Stimulated activated CD8-positive, alpha-beta memory T cell treated with anti-CD3 and anti-CD28 coated beads, Interleukin-12 subunit alpha, Interleukin-12 subunit beta, amount 100 ng/mL, for 24 hours (primary cell): ENCODE measurements around the gene SV2C.
"Not testable (repeated sequence)": the region's sequence is repeated elsewhere in the genome, so short reads cannot be mapped to it uniquely, and the experiment has no call there.

Experiments used
- DNase-seq: peaks from one replicate; pipeline ENCODE4 v3.0.0-alpha.2; 2020; ENCODE audit errors: extremely low read depth

The SV2C gene

DNA sequence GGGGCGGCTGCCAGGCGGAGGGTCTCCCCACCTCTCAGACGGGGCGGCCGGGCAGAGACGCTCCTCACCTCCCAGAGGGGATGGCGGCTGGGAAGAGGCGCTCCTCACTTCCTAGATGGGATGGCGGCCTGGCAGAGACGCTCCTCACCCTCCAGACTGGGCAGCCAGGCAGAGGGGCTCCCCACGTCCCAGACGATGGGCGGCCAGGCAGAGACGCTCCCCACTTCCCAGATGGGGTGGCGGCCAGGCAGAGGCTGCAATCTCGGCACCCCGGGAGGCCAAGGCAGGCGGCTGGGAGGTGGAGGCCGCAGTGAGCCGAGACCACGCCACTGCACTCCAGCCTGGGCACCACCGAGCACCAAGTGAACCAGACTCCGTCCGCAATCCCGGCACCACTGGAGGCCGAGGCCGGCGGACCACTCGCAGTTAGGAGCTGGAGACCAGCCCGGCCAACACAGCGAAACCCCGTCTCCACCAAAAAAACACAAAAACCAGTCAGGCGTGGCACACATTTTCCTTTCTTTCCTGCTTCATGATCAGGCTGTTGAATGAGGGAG lies 253.1 kb downstream of the SV2C start:
- DNase-seq, result not testable (repeated sequence)

DNA sequence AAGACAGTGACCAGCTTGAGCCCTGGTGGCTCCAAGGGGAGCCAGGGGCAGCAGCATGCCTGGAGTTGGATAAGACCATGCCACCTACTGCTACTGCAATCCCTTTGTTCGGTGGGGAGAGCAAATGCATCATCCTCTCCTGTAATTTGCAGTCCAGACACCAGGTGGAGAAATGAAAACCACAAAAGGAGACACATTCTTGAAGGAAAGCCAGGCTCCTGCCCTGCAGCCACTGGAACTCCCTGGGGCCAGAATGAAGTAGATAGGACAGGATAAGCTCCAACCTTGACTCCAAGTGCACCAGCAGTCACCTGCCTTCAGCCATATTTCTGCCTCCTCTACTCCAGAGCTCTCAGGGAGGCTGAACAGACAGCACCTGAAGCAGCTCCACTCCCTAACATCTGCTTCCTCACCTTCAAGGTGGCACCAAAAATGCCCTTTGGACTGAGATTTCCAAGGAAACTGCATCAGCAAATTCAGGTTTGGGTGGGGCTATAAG lies 254.8 kb downstream of the SV2C start:
- no peak for DNase-seq

DNA sequence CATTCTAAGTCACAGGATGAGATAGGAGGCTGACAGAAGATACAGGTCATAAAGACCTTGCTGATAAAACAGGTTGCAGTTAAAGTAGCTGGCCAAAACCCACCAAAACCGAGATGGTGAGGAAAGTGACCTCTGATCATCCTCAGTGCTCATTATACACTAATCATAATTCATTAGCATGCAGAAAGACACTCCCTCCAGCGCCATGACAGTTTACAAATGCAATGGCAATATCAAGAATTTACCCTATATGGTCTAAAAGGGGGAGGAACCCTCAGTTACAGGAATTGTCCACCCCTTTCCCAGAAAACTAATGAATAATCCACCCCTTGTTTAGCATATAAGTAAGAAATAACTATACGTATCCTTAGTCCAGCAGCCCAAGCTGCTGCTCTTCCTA lies 256.7 kb downstream of the SV2C start:
- no peak for DNase-seq

DNA sequence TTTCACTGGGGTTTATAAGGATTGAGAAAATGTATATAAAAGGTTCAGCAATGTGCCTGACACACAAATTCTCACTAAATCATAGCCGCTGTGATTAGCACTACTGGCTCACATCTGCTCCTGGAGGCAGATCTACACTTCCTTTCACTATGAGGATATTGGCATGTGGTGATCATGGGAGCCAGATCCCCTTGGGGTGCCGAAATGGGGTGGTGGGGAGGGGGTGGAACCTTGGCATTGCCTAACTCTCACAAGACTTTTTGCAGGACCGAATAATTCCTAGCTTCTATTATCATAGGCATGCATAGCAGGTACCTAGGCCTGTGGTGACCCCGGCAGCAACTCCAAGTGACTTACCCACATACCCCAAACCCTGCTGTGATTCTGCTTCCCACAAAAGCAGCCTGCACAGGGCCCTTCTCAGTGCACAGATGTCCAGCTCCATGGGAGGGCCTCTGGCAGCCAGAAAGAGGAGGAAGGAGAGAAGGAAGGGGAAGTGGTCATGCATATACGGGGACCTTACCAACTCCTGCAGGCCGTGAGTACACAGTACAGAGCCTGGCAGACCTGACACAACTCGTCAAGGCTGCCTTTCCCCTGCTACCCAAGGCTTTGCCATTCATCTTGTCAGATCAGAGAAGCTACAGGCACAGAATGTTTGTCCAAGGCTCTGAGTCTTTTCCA lies 258.6 kb downstream of the SV2C start:
- DNase-seq, result no peak

GRCh38 chr5:76342474-76342873 lies 259.3 kb downstream of the SV2C start:
- no peak for DNase-seq

GRCh38 chr5:76345582-76345981 lies 262.4 kb downstream of the SV2C start:
- no peak for DNase-seq

DNA sequence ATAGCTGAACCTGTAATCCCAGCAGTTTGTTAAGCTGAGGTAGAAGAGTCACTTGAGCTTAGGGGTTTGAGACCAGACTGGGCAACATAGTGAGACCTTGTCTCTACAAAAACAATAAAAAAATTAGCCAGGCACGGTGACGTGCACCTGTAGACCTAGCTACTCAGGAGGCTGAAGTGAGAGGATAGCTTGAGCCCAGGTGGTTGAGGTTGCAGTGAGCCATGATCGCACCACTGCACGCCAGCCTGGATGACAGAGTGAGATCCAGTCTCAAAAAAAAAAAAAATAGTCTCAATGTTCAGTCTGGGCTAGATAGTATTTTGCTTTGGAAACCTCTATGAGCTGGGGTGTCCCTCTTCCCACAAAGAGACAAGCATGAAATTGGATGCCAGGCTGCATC lies 268.0 kb downstream of the SV2C start:
- DNase-seq, result no peak

DNA sequence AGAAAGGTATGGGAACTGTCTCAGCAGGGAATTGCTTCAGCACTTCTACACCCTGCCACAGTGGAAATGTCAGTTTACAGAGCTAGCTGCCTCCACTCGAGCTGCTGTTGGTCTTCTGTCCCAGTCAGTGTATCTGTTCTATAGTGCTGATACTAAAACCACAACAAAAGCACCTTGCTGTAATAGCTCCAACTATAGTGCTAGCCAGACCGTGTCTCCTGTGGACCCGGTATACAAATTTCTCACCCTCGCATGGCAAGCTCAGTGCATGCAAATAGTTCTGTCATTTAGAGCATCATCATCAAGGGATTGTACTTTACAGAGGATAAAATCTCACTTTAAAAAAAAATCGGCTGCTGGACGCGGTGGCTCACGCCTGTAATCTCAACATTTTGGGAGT lies 268.4 kb downstream of the SV2C start:
- DNase-seq, result no peak

GRCh38 chr5:76356887-76357286 lies 273.7 kb downstream of the SV2C start:
- no peak for DNase-seq

- no peak for DNase-seq
These were observed 280.4 kb downstream of the SV2C start for GRCh38 chr5:76363352-76364225.

DNA sequence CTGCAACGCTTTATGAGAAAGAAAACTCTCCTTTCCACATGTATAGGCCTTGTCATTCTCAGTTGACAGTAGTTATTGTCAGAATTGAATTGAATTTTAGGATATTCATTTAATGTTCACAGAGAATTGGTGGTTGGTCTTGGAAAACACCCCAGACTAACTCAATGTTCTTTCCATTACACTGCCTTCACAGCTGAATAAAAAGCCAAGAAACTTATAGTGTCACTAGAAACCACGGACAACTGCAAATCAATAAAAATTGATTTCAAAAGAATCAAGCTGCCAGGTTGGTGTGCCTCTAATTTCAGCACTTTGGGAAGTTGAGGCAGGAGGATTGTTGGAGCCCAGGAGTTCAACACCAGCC lies 281.0 kb downstream of the SV2C start:
- no peak for DNase-seq

DNA sequence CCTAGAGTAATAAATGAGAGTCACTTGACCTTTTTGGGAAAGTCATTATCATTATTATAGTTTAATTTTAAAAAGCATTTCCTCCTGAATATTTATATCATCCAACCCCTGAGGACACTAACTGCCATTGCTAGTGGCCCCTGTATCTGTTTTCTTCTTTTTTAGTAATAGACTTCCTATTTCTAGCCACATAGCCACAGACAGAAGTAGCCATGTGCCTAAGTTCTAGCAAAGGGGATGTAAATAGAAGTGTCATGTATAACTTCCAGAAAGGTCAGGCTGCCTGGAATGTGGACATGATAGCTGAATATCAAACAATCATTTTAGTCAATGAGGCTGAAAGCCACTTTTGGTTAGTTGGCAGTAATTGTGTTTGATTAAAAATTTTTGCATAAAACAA lies 282.4 kb downstream of the SV2C start:
- no peak for DNase-seq

- no peak for DNase-seq
These were observed 283.4 kb downstream of the SV2C start for GRCh38 chr5:76366596-76366995.

GRCh38 chr5:76367623-76368371 lies 284.6 kb downstream of the SV2C start:
- DNase-seq, result no peak

- no peak for DNase-seq
These were observed 285.8 kb downstream of the SV2C start for GRCh38 chr5:76368941-76369340.

GRCh38 chr5:76369668-76370067 lies 286.5 kb downstream of the SV2C start:
- DNase-seq, result not testable (repeated sequence)

GRCh38 chr5:76371960-76372322 lies 288.8 kb downstream of the SV2C start:
- DNase-seq, result no peak

DNA sequence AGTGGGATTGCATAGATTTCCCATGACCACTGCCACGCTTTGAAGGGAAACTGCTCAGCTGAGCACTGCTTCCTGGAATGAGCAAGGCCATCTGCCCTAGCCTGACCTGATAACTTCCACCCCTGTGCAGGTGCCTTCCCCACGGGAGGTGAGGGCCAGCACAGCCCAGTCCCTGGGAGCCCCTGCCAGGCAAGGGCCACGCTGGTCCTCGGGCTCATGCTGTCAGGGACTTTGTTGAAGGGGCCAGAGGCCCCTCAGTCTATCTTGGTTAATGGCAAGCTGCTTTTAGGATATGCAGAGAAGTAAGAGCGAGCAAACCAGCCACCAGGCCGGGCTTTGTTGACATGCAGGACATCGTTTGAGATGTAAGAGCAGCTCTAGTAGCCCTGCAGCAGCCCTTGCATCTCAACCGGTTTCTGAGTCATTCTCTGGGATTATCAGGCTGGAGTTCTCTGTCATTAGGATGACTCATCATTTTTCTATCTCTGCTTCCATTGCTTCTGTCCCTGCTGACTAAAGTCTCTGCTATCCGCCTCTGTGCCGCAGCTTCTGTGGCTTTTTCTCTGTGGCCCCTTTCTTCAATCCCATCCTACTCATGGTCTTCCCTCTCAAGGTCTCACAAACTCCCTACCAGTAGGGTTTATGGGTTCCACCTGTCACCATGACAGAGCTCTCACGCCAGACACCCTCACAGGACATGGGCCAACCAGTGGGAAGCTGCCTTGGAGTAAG lies 289.3 kb downstream of the SV2C start:
- no peak for DNase-seq

GRCh38 chr5:76376148-76376865 lies 293.1 kb downstream of the SV2C start:
- no peak for DNase-seq

GRCh38 chr5:76376866-76377230 lies 293.7 kb downstream of the SV2C start:
- no peak for DNase-seq

DNA sequence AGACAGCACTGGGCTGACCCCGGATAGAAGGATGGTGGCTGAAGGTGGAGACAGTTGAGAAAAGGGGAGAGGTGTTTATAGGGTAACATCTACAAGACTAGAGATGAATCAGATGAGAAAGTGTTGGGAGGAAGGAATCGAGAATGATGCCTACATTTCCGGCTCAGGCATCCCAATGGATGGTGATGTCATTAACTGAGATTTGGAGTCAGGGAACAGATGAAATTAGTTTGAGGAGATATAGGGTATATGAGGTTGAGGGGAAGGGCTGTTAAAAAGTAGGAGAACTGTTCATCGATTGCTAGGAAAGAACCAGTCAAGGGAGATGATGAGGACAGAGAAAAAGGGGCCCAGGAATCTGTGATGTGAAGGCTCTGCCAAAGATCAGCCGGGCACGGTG lies 295.2 kb downstream of the SV2C start:
- no peak for DNase-seq
